ENCODE results near the gene GAB2. TPM values are rescaled to one million over a fixed set of nuclear protein-coding genes. Genes with fewer than 3 reads are reported as not detected.
"Not testable (repeated sequence)": the region's sequence is repeated elsewhere in the genome, so short reads cannot be mapped to it uniquely, and the experiment has no call there.

The GAB2 gene
- total RNA-seq, 3 donors from 2014 or later = 21.5 to 36.1 (median 26.6) TPM

DNA sequence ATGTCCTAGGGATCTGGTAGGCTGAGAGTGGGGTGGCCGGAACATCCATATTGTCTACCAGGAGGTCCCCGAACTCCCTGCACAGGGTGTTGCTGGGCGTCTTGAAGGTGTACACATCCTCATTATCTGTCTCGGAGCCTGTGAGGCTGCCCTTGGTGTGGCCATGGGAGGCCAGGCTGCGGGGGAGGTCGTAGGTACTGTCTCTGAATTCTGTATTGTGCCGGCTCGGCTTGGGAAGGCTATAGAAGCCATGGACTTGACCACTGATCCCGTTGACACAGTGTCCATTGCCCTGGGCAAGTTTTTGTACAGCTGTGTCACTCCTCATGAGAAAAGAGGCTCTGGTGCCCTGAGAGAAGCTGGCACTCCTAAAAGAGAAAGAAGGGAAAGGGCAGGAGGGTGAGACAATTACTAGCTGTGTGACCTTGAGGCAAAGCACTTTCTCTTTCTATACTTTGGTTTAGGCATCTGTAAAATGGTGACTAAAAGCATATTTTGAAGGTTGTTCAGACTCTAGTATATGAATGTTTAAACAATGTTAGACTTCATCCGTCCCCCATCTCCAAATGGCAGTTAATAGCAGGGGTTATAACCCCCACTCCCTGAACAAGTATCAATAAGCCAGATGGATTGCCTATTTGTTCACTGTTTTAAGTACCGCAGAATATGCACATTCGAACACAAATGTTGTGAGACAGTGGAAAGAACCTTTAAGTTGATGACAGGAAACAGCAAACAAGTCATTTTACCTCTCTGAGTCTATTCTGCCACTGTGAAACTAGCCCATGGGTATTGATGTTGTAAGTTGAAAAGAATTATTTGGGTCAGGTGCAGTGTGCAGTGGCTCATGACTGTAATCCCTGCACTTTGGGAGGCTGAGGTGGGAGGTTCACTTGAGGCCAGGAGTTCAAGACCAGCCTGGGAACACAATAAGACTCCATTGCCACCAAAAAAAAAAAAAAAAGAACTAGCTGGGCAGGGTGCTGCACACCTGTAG, 190.6 kb downstream of the GAB2 start:
- no peak for ATAC-seq
- TF ChIP-seq, protein P1, sequence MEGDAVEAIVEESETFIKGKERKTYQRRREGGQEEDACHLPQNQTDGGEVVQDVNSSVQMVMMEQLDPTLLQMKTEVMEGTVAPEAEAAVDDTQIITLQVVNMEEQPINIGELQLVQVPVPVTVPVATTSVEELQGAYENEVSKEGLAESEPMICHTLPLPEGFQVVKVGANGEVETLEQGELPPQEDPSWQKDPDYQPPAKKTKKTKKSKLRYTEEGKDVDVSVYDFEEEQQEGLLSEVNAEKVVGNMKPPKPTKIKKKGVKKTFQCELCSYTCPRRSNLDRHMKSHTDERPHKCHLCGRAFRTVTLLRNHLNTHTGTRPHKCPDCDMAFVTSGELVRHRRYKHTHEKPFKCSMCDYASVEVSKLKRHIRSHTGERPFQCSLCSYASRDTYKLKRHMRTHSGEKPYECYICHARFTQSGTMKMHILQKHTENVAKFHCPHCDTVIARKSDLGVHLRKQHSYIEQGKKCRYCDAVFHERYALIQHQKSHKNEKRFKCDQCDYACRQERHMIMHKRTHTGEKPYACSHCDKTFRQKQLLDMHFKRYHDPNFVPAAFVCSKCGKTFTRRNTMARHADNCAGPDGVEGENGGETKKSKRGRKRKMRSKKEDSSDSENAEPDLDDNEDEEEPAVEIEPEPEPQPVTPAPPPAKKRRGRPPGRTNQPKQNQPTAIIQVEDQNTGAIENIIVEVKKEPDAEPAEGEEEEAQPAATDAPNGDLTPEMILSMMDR (IDR thresholded peaks at IDR 0.05) = no peak
- Histone ChIP-seq H3K36me3 (ENCODE audit: low read depth) (no peaks in the 10 kb centered on the region), H3K4me3 (no peak overlapping the region), H3K9me3 (no peaks in the 10 kb centered on the region), H3K4me1 (ENCODE audit: low read depth) (no peaks in the 10 kb centered on the region)
- intact Hi-C loops (cut with DNase I, micrococcal nuclease) = loop anchor here in 1 of 2 donors (10.0 kb wide), 1 partner anchor 338 kb away; no protein-coding TSS in a partner anchor
- no peak for DNase-seq

DNA sequence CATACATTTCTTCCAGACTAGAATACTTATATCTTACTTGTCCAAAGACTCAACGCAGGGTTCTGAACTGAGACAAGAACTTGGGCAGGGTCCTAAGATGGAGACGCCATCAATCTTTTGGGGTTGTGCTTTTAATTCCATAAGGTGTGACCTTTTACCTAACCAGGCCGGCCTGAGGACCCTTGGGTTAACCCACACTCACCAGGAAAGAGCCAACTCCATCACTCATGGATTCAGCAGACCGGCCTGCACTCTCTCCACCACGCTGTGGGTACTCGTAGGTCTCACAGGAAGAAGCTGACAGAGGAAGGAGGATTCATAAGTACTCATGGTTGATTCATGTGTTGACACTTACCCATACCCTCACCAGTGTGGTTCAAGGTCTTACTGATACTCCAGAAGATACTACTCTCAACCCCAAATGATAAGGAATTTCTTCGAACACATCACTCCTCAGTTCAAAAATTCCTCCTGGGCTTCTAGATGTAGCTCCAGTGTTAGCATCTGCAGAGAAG, 192.7 kb downstream of the GAB2 start:
- no peaks in the 10 kb centered on the region for H3K4me1 ChIP-seq (ENCODE audit: low read depth)
- no peaks in the 10 kb centered on the region for H3K9me3 ChIP-seq
- TF ChIP-seq, protein P1 (IDR thresholded peaks at IDR 0.05) = no peak
- no peak overlapping the region for H3K4me3 ChIP-seq
- intact Hi-C loops (cut with DNase I, micrococcal nuclease) = loop anchor here in 1 of 2 donors (10.0 kb wide), 1 partner anchor 340 kb away; no protein-coding TSS in a partner anchor
- DNase-seq (no peak), ATAC-seq (no peak)
- no peaks in the 10 kb centered on the region for H3K36me3 ChIP-seq (ENCODE audit: low read depth)

DNA sequence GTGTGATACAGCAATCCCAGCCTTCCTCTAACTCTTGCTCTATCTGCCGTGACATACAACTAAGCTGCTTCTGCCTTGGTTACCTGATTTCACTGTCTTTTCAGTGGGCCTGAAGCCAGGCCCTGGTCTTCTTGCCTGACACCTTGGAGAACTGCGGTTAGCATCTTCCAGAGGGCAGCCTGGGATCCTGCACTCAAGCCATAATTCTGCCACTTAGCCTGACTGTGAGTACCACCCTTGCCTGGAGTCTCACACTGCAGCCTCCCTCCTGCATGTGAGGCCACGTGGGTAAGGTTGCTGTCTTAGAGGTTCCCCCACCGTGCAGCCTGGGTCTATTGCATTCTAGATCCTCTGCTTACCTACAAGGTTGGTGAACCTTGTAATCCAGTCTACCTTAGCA, 193.1 kb downstream of the GAB2 start:
- ATAC-seq (no peak), DNase-seq (no peak)
- intact Hi-C loops (cut with DNase I, micrococcal nuclease) = loop anchor here in 1 of 2 donors (10.0 kb wide), 1 partner anchor 340 kb away; no protein-coding TSS in a partner anchor
- TF ChIP-seq, protein P1 (IDR thresholded peaks at IDR 0.05) = no peak
- H3K4me1 ChIP-seq (ENCODE audit: low read depth) = no peaks in the 10 kb centered on the region
- H3K9me3 ChIP-seq = no peaks in the 10 kb centered on the region
- no peaks in the 10 kb centered on the region for H3K36me3 ChIP-seq (ENCODE audit: low read depth)
- no peak overlapping the region for H3K4me3 ChIP-seq

DNA sequence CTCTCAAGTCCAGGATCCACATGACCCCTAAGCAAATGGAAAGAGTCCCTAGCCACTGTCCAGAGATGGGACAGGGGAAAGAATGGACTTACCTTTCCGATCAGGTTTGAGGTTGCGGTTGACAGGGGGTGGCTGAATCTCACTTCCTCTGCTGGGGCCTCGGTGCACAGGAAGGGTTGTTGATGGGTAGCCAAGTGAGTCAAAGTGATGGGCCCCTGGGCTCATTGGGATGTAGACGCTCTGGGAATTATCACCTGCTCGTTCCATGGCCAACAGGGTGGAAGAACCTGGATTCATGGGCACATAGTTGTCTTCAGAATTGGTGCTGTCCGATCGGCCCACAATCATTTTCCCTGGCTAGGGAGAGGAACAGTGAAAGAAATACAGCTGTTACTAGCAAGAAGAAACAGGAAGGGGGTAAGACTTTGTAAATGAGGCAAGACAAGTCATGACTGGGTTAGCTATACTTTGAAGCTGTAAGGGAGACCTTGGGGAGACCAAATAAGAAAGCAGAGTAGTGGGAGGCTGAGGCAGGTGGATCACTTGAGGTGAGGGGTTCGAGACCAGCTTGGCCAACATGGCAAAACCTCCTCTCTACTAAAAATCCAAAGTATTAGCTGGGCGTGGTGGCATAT, 194.2 kb downstream of the GAB2 start:
- DNase-seq (no peak), ATAC-seq (peak; percentile 28)
- no peaks in the 10 kb centered on the region for H3K4me1 ChIP-seq (ENCODE audit: low read depth)
- no peaks in the 10 kb centered on the region for H3K9me3 ChIP-seq
- H3K36me3 ChIP-seq (ENCODE audit: low read depth) = no peaks in the 10 kb centered on the region
- no peak overlapping the region for H3K4me3 ChIP-seq
- TF ChIP-seq, protein P1 (IDR thresholded peaks at IDR 0.05) = no peak
- intact Hi-C loops (cut with DNase I, micrococcal nuclease) = loop anchor here in 1 of 2 donors (10.0 kb wide), 1 partner anchor 341 kb away; no protein-coding TSS in a partner anchor

DNA sequence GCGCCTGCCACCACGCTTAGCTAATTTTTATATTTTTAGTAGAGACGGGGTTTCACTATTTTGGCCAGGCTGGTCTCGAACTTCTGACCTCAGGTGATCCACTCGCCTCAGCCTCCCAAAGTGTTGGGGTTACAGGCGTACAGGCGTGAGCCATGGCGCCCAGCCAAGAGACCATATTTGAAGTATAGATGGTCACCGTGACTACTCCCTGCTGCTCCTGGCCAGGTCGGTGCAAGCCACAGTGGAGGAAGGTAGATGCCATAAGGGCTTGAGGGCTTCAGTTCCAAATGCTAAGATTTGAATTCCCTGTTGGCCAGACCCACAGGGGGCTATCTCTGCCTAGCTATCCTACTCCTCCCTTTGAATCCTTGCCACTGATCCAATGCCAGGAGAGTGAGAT, 194.9 kb downstream of the GAB2 start:
- not testable (repeated sequence) for H3K4me1 ChIP-seq (ENCODE audit: low read depth); ATAC-seq; DNase-seq; H3K36me3 ChIP-seq (ENCODE audit: low read depth); H3K9me3 ChIP-seq; H3K4me3 ChIP-seq
- intact Hi-C loops (cut with DNase I, micrococcal nuclease) = loop anchor here in 1 of 2 donors (10.0 kb wide), 1 partner anchor 342 kb away; no protein-coding TSS in a partner anchor
